OCI-LY7 (cell line): ENCODE results near the gene ATP8B1.

Source experiments
- CTCF ChIP-seq: fragments of 200-600 bp; sonication (generic); conservative IDR thresholded peaks from 2 replicates; pipeline ENCODE4 v1.5.1; 2014; ENCODE audit warnings: mild to moderate bottlenecking, antibody characterized with exemption, low read length, moderate library complexity, mixed read lengths
- EZH2phosphoT487 ChIP-seq: fragments of 200-600 bp; sonication (generic); IDR thresholded peaks from 2 replicates; pipeline ENCODE4 v1.6.1; 2018; ENCODE audit warnings: low read depth, borderline replicate concordance, mild to moderate bottlenecking, mixed run types, antibody characterized with exemption, low read length, moderate library complexity, mixed read lengths

- TF ChIP-seq EZH2phosphoT487 (no peak), CTCF (no peak)
These were observed 41.2 kb upstream of the ATP8B1 start for GRCh38 chr18:57844319-57844718.
